Body of pancreas (tissue), 4 donors: ENCODE data around the gene AKT1S1. TPM values are rescaled to one million over a fixed set of nuclear protein-coding genes. Genes with fewer than 3 reads are reported as not detected.

Experiments
- ATAC-seq: fragments of 150-250 bp; one replicate; pipeline ENCODE4 v1.9.1; 2016
- DNase-seq, 4 donors: peaks; one replicate each; pipeline ENCODE4 v3.0.0-alpha.2; 2019
- H3K27ac ChIP-seq, 4 donors: fragments of 200-600 bp; sonication (generic); 1 replicate in 3 of 4; 2 replicates in 1 of 4; pipeline versions ENCODE4 v1.5.1 to v1.6.1; 2016 to 2019; ENCODE audit warnings: mild to moderate bottlenecking in 1 of 4, mixed read lengths in 1 of 4, moderate library complexity in 1 of 4
- H3K27me3 ChIP-seq, 2 donors: fragments of 200-600 bp; sonication (generic); one replicate each; pipeline ENCODE4 v1.6.0; 2016; ENCODE audit warnings: mild to moderate bottlenecking in 1 of 2
- H3K36me3 ChIP-seq, 2 donors: fragments of 200-600 bp; sonication (generic); replicated peaks in 1 of 2; 2 replicates each; pipeline ENCODE4 v1.5.1; 2016; ENCODE audit warnings: low read depth in 2 of 2; ENCODE audit not compliant: insufficient read depth in 1 of 2
- H3K4me1 ChIP-seq: fragments of 200-600 bp; sonication (generic); one replicate; pipeline ENCODE4 v1.6.0; 2016
- H3K4me3 ChIP-seq, 2 donors: fragments of 200-600 bp; sonication (generic); 1 replicate in 1 of 2; 2 replicates in 1 of 2; pipeline ENCODE4 v1.5.1; 2016 to 2019
- H3K9me3 ChIP-seq, 3 donors: fragments of 200-600 bp; sonication (generic); 1 replicate in 2 of 3; 2 replicates in 1 of 3; pipeline ENCODE4 v1.5.1; 2016
- CTCF ChIP-seq, 7 experiments: fragments of 450-650 bp in 4 of 7; fragments of 200-600 bp in 3 of 7; sonication (generic) in 3 of 7; IDR thresholded peaks; one replicate each; pipeline ENCODE4 v1.5.1; 2016 to 2019; ENCODE audit warnings: antibody characterized with exemption in 7 of 7
- POLR2A ChIP-seq, 3 donors: fragments of 450-650 bp; IDR thresholded peaks; one replicate each; pipeline ENCODE4 v1.6.1; 2016; ENCODE audit warnings: antibody characterized with exemption in 3 of 3, mild to moderate bottlenecking in 2 of 3
- WGBS, 2 donors: methylation state at CpG; one replicate each; pipeline ENCODE4 v1.1.5; 2017; 5-methylcytosine and 5-hydroxymethylcytosine counted together
- intact Hi-C: fragments of 100-400 bp; cut with DNase I; formaldehyde crosslinking; loops from one replicate; pipeline ENCODE4 v1.15.1; 2023
- total RNA-seq, 2 donors: library from RNA; depleted of rRNA; stranded (reverse); fragments of >200 nt; gene quantifications; one replicate each; pipeline ENCODE4 v1.1.0, GENCODE V29; 2016

AKT1S1 gene
- total RNA-seq, 2 donors from 2014 or later = 7.5 to 20.1 TPM

GRCh38 chr19:49849433-49850220, 27.5 kb downstream of the AKT1S1 start:
- WGBS, 2 donors = 85 to 87% methylated on average over 14 to 15 of the region's 15 CpGs
- H3K4me3 ChIP-seq = no peak overlapping the region
- no peaks in the 10 kb centered on the region for H3K36me3 ChIP-seq
- H3K27ac ChIP-seq = peak overlapping the region in 3 of 4 donors; percentile 99
- intact Hi-C loops = no loop called here
- TF ChIP-seq CTCF (IDR thresholded peaks at IDR 0.05) (no peak), POLR2A (IDR thresholded peaks at IDR 0.05) (no peak)
- ATAC-seq (no peak), DNase-seq (no peak)
- peaks cover 36% of the 10 kb centered on the region for H3K4me1 ChIP-seq
- H3K27me3 ChIP-seq = no peaks in the 10 kb centered on the region
- H3K9me3 ChIP-seq = no peaks in the 10 kb centered on the region

GRCh38 chr19:49848938-49849337, 28.2 kb downstream of the AKT1S1 start:
- Histone ChIP-seq H3K36me3 (no peaks in the 10 kb centered on the region), H3K4me3 (no peak overlapping the region), H3K27me3 (no peaks in the 10 kb centered on the region), H3K4me1 (peaks cover 30% of the 10 kb centered on the region), H3K27ac (no peak overlapping the region), H3K9me3 (no peaks in the 10 kb centered on the region)
- DNase-seq (no peak), ATAC-seq (no peak)
- 85 to 89% methylated on average over 3 of the region's 3 CpGs for WGBS, 2 donors
- TF ChIP-seq POLR2A (IDR thresholded peaks at IDR 0.05) (no peak), CTCF (IDR thresholded peaks at IDR 0.05) (no peak)
- intact Hi-C loops = no loop called here

- DNase-seq (peak in 1 of 4 donors; percentile 8), ATAC-seq (no peak)
- Histone ChIP-seq H3K27me3 (no peaks in the 10 kb centered on the region), H3K36me3 (no peaks in the 10 kb centered on the region), H3K9me3 (no peaks in the 10 kb centered on the region), H3K4me1 (peaks cover 20% of the 10 kb centered on the region), H3K27ac (no peak overlapping the region), H3K4me3 (no peak overlapping the region)
- 87 to 88% methylated on average over 9 to 10 of the region's 10 CpGs for WGBS, 2 donors
- intact Hi-C loops = no loop called here
- TF ChIP-seq POLR2A (IDR thresholded peaks at IDR 0.05) (no peak), CTCF (IDR thresholded peaks at IDR 0.05) (no peak)
These were observed 29.1 kb downstream of the AKT1S1 start for GRCh38 chr19:49847731-49848696.

GRCh38 chr19:49846408-49846807, 30.7 kb downstream of the AKT1S1 start:
- H3K36me3 ChIP-seq = no peaks in the 10 kb centered on the region
- intact Hi-C loops = no loop called here
- WGBS, 2 donors = 81 to 84% methylated on average over 5 of the region's 5 CpGs

More at GRCh38 chr19:49846408-49846807, 30.7 kb downstream of the AKT1S1 start:
- Histone ChIP-seq H3K27ac (no peak overlapping the region), H3K4me1 (peaks cover 8% of the 10 kb centered on the region), H3K9me3 (no peaks in the 10 kb centered on the region), H3K27me3 (no peaks in the 10 kb centered on the region), H3K4me3 (no peak overlapping the region)
- ATAC-seq (no peak), DNase-seq (no peak)
- TF ChIP-seq CTCF (IDR thresholded peaks at IDR 0.05) = no peak
- no peak for TF ChIP-seq POLR2A (IDR thresholded peaks at IDR 0.05)
